ENCODE data around the gene ELMOD1.

- TF ChIP-seq, protein P1, sequence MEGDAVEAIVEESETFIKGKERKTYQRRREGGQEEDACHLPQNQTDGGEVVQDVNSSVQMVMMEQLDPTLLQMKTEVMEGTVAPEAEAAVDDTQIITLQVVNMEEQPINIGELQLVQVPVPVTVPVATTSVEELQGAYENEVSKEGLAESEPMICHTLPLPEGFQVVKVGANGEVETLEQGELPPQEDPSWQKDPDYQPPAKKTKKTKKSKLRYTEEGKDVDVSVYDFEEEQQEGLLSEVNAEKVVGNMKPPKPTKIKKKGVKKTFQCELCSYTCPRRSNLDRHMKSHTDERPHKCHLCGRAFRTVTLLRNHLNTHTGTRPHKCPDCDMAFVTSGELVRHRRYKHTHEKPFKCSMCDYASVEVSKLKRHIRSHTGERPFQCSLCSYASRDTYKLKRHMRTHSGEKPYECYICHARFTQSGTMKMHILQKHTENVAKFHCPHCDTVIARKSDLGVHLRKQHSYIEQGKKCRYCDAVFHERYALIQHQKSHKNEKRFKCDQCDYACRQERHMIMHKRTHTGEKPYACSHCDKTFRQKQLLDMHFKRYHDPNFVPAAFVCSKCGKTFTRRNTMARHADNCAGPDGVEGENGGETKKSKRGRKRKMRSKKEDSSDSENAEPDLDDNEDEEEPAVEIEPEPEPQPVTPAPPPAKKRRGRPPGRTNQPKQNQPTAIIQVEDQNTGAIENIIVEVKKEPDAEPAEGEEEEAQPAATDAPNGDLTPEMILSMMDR (IDR thresholded peaks at IDR 0.05): no peak
- TF ChIP-seq POLR2A (IDR thresholded peaks at IDR 0.05): no peak
Measured at GRCh38 chr11:107592813-107593212, 1.9 kb downstream of the ELMOD1 start.
